Colonic mucosa (tissue), 4 donors: ENCODE data around the gene DENND1A. TPM values are rescaled to one million over a fixed set of nuclear protein-coding genes. Genes with fewer than 3 reads are reported as not detected.
"Not testable (repeated sequence)": the region's sequence is repeated elsewhere in the genome, so short reads cannot be mapped to it uniquely, and the experiment has no call there.

Experiments
- DNase-seq: peaks from one replicate; pipeline ENCODE4 v3.0.0-alpha.2; 2020
- H3K27ac ChIP-seq: fragments of 200-600 bp; one replicate; pipeline ENCODE4 v1.8.0; 2021
- H3K27me3 ChIP-seq: fragments of 200-600 bp; one replicate; pipeline ENCODE4 v1.8.0; 2021
- H3K36me3 ChIP-seq: fragments of 200-600 bp; one replicate; pipeline ENCODE4 v1.8.0; 2021
- H3K4me1 ChIP-seq: fragments of 200-600 bp; one replicate; pipeline ENCODE4 v1.8.0; 2021; ENCODE audit warnings: mild to moderate bottlenecking
- H3K4me3 ChIP-seq: fragments of 200-600 bp; one replicate; pipeline ENCODE4 v1.8.0; 2021
- H3K9ac ChIP-seq, 2 donors: one replicate each; pipeline ENCODE4 v1.7.0; 2013; ENCODE audit warnings: control low read depth in 2 of 2, low read depth in 2 of 2, low read length in 2 of 2
- H3K9me3 ChIP-seq: fragments of 200-600 bp; one replicate; pipeline ENCODE4 v1.8.0; 2021
- intact Hi-C: fragments of 100-400 bp; cut with DNase I; formaldehyde crosslinking; loops from one replicate; pipeline ENCODE4 v1.14.1; 2022
- total RNA-seq, 2 donors: library from RNA; stranded (reverse); fragmentation: NEBNext Ultra II Directional in 1 of 2; extraction: Animal tissue kit (Norgen Biotek cat#: 25700) in 1 of 2; gene quantifications; one replicate each; pipeline ENCODE4 v1.2.1, GENCODE V29; 2021
- TF ChIP-seq, protein P1 (sequence below): fragments of 200-600 bp; IDR thresholded peaks from one replicate; pipeline ENCODE4 v1.8.0; 2022; ENCODE audit warnings: antibody characterized with exemption, mild to moderate bottlenecking
- donor health status: healthy.
- donor health status: DM: no; HTN: no; CAD: no.
- donor health status: DM: no; HTN: no; CAD: no.

DENND1A gene
- total RNA-seq, 2 donors from 2014 or later = 34.3 to 39.9 TPM

DNA sequence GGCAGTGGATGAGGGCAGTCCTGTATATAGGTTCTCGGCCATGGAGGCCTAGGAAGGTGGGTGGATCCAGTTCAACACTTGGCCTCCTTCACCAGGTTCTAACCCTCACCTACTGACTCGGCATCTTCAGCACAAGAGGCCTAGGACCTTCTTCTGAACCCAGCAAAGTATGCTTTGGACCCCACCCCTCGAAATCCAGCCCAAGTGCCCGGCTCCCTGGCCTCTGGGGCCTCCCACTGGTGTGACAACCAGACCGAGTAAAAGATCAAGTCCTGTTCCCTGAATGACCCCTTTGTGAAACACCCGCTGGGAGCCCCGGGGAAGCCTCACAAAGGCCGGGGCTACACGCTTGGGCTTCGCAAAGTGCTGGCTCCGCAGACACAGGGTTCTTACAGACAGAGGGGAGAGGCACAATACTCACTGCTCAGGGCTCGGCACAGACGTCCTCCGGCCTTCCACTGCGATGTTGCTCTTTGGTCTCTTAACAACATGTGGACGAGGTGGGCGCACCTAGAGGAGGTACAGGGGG is 526.9 kb downstream of the DENND1A start:
- intact Hi-C loops = loop anchor here (10.0 kb wide), 1 partner anchor 112 kb away; no protein-coding TSS in a partner anchor
- Histone ChIP-seq H3K9ac (no peak overlapping the region), H3K4me1 (no peaks in the 10 kb centered on the region), H3K27ac (no peak overlapping the region), H3K4me3 (no peak overlapping the region), H3K9me3 (no peaks in the 10 kb centered on the region), H3K36me3 (no peaks in the 10 kb centered on the region), H3K27me3 (no peaks in the 10 kb centered on the region)
- TF ChIP-seq, protein P1, sequence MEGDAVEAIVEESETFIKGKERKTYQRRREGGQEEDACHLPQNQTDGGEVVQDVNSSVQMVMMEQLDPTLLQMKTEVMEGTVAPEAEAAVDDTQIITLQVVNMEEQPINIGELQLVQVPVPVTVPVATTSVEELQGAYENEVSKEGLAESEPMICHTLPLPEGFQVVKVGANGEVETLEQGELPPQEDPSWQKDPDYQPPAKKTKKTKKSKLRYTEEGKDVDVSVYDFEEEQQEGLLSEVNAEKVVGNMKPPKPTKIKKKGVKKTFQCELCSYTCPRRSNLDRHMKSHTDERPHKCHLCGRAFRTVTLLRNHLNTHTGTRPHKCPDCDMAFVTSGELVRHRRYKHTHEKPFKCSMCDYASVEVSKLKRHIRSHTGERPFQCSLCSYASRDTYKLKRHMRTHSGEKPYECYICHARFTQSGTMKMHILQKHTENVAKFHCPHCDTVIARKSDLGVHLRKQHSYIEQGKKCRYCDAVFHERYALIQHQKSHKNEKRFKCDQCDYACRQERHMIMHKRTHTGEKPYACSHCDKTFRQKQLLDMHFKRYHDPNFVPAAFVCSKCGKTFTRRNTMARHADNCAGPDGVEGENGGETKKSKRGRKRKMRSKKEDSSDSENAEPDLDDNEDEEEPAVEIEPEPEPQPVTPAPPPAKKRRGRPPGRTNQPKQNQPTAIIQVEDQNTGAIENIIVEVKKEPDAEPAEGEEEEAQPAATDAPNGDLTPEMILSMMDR = no peak
- no peak for DNase-seq

GRCh38 chr9:123401879-123402513 is 527.9 kb downstream of the DENND1A start:
- no peak overlapping the region for H3K27ac ChIP-seq
- no peaks in the 10 kb centered on the region for H3K9me3 ChIP-seq
- H3K36me3 ChIP-seq = no peaks in the 10 kb centered on the region
- peak; percentile 50 for DNase-seq
- no peak overlapping the region for H3K9ac ChIP-seq
- no peaks in the 10 kb centered on the region for H3K27me3 ChIP-seq
- H3K4me1 ChIP-seq = no peaks in the 10 kb centered on the region
- TF ChIP-seq, protein P1 = peak; percentile 63
- intact Hi-C loops = loop anchor here (10.0 kb wide), 1 partner anchor 113 kb away; no protein-coding TSS in a partner anchor
- H3K4me3 ChIP-seq = no peak overlapping the region

DNA sequence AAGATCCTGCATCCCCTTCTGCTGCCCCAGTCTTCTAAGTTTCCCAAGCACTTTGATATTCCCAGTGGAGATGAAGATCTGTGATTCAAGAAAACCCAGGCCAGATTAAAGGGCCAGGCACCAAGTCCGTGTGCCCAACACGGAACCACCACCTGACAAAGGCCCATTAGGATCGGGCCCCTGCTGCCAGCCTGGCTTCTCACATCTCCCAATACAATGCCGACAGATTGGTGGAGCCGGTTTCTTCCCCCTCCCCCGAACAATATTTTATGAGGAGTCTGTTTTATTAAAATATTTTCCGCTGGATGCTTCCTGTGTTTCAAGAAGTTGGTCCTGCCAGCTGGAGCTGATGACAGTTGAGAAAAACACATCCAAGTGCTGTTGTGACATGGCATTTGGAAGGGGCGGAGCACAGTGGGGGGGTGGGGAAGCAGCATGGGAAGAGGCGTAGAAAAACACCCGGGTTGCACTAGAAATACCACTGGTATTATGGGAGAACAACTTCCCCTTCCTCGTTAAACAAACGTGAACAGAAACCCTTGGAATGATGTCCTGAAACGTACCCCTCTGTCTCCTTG is 528.9 kb downstream of the DENND1A start:
- TF ChIP-seq, protein P1 = no peak
- no peak overlapping the region for H3K27ac ChIP-seq
- intact Hi-C loops = loop anchor here (10.0 kb wide), 1 partner anchor 114 kb away; no protein-coding TSS in a partner anchor

GRCh38 chr9:123399803-123400378 is 530.0 kb downstream of the DENND1A start:
- Histone ChIP-seq H3K4me1 (no peaks in the 10 kb centered on the region), H3K36me3 (no peaks in the 10 kb centered on the region), H3K27ac (no peak overlapping the region), H3K9me3 (no peaks in the 10 kb centered on the region), H3K9ac (no peak overlapping the region), H3K27me3 (no peaks in the 10 kb centered on the region), H3K4me3 (no peak overlapping the region)
- peak; percentile 38 for DNase-seq
- TF ChIP-seq, protein P1 = peak; percentile 37
- intact Hi-C loops = loop anchor here (10.0 kb wide), 1 partner anchor 115 kb away; no protein-coding TSS in a partner anchor

More for the DNA sequence above, 528.9 kb downstream of the DENND1A start:
- Histone ChIP-seq H3K27me3 (no peaks in the 10 kb centered on the region), H3K4me1 (no peaks in the 10 kb centered on the region), H3K36me3 (no peaks in the 10 kb centered on the region), H3K9me3 (no peaks in the 10 kb centered on the region), H3K9ac (no peak overlapping the region), H3K4me3 (no peak overlapping the region)
- no peak for DNase-seq

DNA sequence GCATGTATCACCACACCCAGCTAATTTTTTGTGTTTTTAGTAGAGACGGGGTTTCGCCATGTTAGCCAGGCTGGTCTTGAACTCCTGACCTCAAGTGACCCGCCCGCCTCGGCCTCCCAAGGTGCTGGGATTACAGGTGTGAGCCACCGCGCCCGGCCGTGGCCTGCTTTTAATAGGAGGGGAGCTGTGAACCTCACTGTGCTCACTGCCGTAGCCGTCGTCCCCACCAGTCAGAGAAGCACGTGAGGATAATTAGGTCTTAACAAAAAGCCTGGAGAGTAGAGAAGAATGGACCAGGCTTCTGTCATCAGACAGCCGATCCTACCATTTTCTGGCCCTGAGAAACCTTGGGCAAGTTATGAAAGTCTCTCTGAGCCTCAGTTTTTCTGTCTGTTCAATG is 531.0 kb downstream of the DENND1A start:
- H3K27ac ChIP-seq, H3K4me1 ChIP-seq, intact Hi-C loops, H3K9ac ChIP-seq, DNase-seq, H3K4me3 ChIP-seq, H3K36me3 ChIP-seq, H3K9me3 ChIP-seq, H3K27me3 ChIP-seq: not testable (repeated sequence)
